ENCODE results near the gene RRBP1.

GRCh38 chr20:17633221-17633849 is 48.7 kb downstream of the RRBP1 start:
- TF ChIP-seq, protein P1, sequence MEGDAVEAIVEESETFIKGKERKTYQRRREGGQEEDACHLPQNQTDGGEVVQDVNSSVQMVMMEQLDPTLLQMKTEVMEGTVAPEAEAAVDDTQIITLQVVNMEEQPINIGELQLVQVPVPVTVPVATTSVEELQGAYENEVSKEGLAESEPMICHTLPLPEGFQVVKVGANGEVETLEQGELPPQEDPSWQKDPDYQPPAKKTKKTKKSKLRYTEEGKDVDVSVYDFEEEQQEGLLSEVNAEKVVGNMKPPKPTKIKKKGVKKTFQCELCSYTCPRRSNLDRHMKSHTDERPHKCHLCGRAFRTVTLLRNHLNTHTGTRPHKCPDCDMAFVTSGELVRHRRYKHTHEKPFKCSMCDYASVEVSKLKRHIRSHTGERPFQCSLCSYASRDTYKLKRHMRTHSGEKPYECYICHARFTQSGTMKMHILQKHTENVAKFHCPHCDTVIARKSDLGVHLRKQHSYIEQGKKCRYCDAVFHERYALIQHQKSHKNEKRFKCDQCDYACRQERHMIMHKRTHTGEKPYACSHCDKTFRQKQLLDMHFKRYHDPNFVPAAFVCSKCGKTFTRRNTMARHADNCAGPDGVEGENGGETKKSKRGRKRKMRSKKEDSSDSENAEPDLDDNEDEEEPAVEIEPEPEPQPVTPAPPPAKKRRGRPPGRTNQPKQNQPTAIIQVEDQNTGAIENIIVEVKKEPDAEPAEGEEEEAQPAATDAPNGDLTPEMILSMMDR (IDR thresholded peaks at IDR 0.05): no peak
- no peak for TF ChIP-seq POLR2A (IDR thresholded peaks at IDR 0.05)

Measured in breast epithelium (tissue), 3 donors.